A549 (cell line): ENCODE data around the gene CACNA1G. TPM values are rescaled to one million over a fixed set of nuclear protein-coding genes. Genes with fewer than 3 reads are reported as not detected.

ENCODE experiments used
- ATAC-seq, 2 experiments: fragments of 200-7000 bp in 1 of 2; fragments of >200 bp in 1 of 2; cut with Nextera tagmentation in 1 of 2; cut with Tn5 transposase in 1 of 2; 3 replicates each; pipeline versions ENCODE4 v1.8.0 to v1.9.1; 2018 to 2020; ENCODE audit warnings: mild to moderate bottlenecking in 1 of 2, moderate library complexity in 1 of 2
- CTCF ChIA-PET: fragments of 300-600 bp; sonication (Branson Sonifier 250); formaldehyde crosslinking; extraction: SDS; loops from one replicate; lab custom pipeline; 2021; ENCODE audit warnings: antibody characterized with exemption, inconsistent platforms; lab: Yijun Ruan, JAX
- POLR2A ChIA-PET: fragments of 350-600 bp; formaldehyde crosslinking; extraction: SDS; loops from one replicate; lab custom pipeline; 2021; ENCODE audit warnings: antibody characterized with exemption, inconsistent platforms; lab: Yijun Ruan, JAX
- DNase-seq, 2 experiments: peaks; one replicate each; pipeline versions ENCODE4 v3.0.0 to v3.0.0-alpha.2; 2011 to 2016; ENCODE audit warnings: low read depth in 1 of 2, low spot score in 1 of 2
- FAIRE-seq: peaks from 2 replicates; lab custom pipeline; 2011; peaks lifted over from hg19 to GRCh38; lab: Jason Lieb, UNC
- H3K27ac ChIP-seq, 2 experiments: fragments of >200 bp; sonication (Bioruptor Twin); formaldehyde crosslinking; 3 replicates each; pipeline ENCODE4 v1.5.1; 2016 to 2017
- H3K4me1 ChIP-seq: fragments of >200 bp; sonication (Bioruptor Twin); formaldehyde crosslinking; 3 replicates; pipeline ENCODE4 v1.6.1; 2016
- H3K4me2 ChIP-seq: fragments of >200 bp; sonication (Bioruptor Twin); formaldehyde crosslinking; 3 replicates; pipeline ENCODE4 v1.6.1; 2016
- H3K4me3 ChIP-seq: fragments of >200 bp; sonication (Bioruptor Twin); formaldehyde crosslinking; 3 replicates; pipeline ENCODE4 v1.5.1; 2016
- H3K9me3 ChIP-seq: fragments of >200 bp; sonication (Bioruptor Twin); formaldehyde crosslinking; 3 replicates; pipeline ENCODE4 v1.6.1; 2016
- BHLHE40 ChIP-seq: IDR thresholded peaks from 2 replicates; pipeline ENCODE4 v1.6.1; 2012; ENCODE audit warnings: low read depth, low read length, inconsistent platforms
- CEBPB ChIP-seq, 2 experiments: fragments of >200 bp in 1 of 2; sonication (Bioruptor Twin) in 1 of 2; formaldehyde crosslinking in 1 of 2; IDR thresholded peaks; 2 replicates each; pipeline ENCODE4 v1.6.1; 2012 to 2016
- CHD4 ChIP-seq: fragments of 200-600 bp; sonication (generic); IDR thresholded peaks from 2 replicates; pipeline ENCODE4 v1.6.1; 2016; ENCODE audit warnings: antibody characterized with exemption, mild to moderate bottlenecking, borderline replicate concordance
- EHF ChIP-seq: fragments of 250-450 bp; sonication (Bioruptor Pico); IDR thresholded peaks from 2 replicates; pipeline ENCODE4 v1.5.0; 2020; ENCODE audit warnings: mild to moderate bottlenecking
- ESRRA ChIP-seq: fragments of 150-350 bp; IDR thresholded peaks from 2 replicates; pipeline ENCODE4 v1.6.1; 2014; ENCODE audit warnings: mild to moderate bottlenecking, low read length, borderline replicate concordance
- FOXS1 ChIP-seq: fragments of 250-450 bp; sonication (Bioruptor Pico); IDR thresholded peaks from 2 replicates; pipeline ENCODE4 v1.5.0; 2020; ENCODE audit warnings: mild to moderate bottlenecking, moderate library complexity
- HES2 ChIP-seq: fragments of >200 bp; sonication (Bioruptor Twin); formaldehyde crosslinking; IDR thresholded peaks from 2 replicates; pipeline ENCODE4 v1.6.1; 2016
- HEYL ChIP-seq: fragments of 250-450 bp; sonication (Bioruptor Pico); IDR thresholded peaks from 2 replicates; pipeline ENCODE4 v1.8.0; 2021; ENCODE audit warnings: mild to moderate bottlenecking, moderate library complexity
- HMGXB4 ChIP-seq: fragments of 250-450 bp; sonication (Bioruptor Pico); IDR thresholded peaks from 2 replicates; pipeline ENCODE4 v1.5.0; 2021; ENCODE audit warnings: mild to moderate bottlenecking, moderate library complexity, borderline replicate concordance
- HOXB13 ChIP-seq: fragments of 250-450 bp; sonication (Bioruptor Pico); IDR thresholded peaks from 2 replicates; pipeline ENCODE4 v1.5.0; 2020; ENCODE audit warnings: low read depth, mild to moderate bottlenecking, moderate library complexity
- SREBF2 ChIP-seq: fragments of 450-650 bp; IDR thresholded peaks from 2 replicates; pipeline ENCODE4 v1.6.1; 2014; ENCODE audit warnings: mild to moderate bottlenecking, moderate library complexity
- TFCP2L1 ChIP-seq: fragments of 250-450 bp; sonication (Bioruptor Pico); IDR thresholded peaks from 2 replicates; pipeline ENCODE4 v1.5.0; 2021; ENCODE audit warnings: mild to moderate bottlenecking
- USF2 ChIP-seq: fragments of 450-650 bp; IDR thresholded peaks from 2 replicates; pipeline ENCODE4 v1.6.1; 2014; ENCODE audit warnings: antibody characterized with exemption
- ZNF302 ChIP-seq: fragments of 250-450 bp; sonication (Bioruptor Pico); IDR thresholded peaks from 2 replicates; pipeline ENCODE4 v1.9.0; 2021; ENCODE audit warnings: inconsistent platforms, mild to moderate bottlenecking, moderate library complexity
- WGBS: methylation state at CpG from one replicate; pipeline ENCODE4 v1.1.6; 2017; ENCODE audit errors: missing lambda C conversion rate; 5-methylcytosine and 5-hydroxymethylcytosine counted together
- polyA plus RNA-seq, 4 experiments: library from polyadenylated mRNA; depleted of rRNA in 3 of 4; stranded (reverse); fragments of >200 nt; fragmentation: RNase III in 1 of 4; extraction: RNeasy Plus Mini Kit Qiagen cat#74134 plus additional on column Dnase treatment in 1 of 4; gene quantifications; 2 replicates in 3 of 4; 3 replicates in 1 of 4; pipeline ENCODE4 v1.2.3, GENCODE V29; 2011 to 2017
- TF ChIP-seq, protein P1 (sequence below): IDR thresholded peaks from 2 replicates; pipeline ENCODE4 v1.6.1; 2012
- TF ChIP-seq, protein P2 (sequence below): IDR thresholded peaks from 2 replicates; pipeline ENCODE4 v1.6.1; 2012
- TF ChIP-seq, protein P3 (sequence below): IDR thresholded peaks from 2 replicates; pipeline ENCODE4 v1.6.1; 2012; ENCODE audit warnings: low read depth, borderline replicate concordance

The CACNA1G gene
- polyA plus RNA-seq, 2 of the 4 experiments (the other 2 are of a cell fraction), result 4.0 to 8.9 TPM

DNA sequence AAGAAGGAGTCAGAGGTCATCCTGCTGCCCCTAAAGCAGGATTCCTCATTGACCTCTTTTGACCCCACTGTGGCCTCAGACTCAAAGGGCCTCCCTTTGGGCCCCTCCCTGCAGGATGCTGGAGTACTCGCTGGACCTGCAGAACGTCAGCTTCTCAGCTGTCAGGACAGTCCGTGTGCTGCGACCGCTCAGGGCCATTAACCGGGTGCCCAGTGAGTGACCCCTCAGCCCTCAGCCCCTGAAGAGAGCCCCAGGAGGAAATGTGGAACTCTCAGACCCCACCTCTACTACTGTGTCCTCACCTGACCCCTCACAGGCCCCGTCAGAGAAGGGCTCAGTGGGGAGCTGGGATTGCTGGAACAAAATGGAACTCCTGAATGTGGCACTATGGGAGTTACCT lies 9.1 kb downstream of the CACNA1G start:
- WGBS, result 87% methylated on average over 7 of the region's 7 CpGs
- CTCF ChIA-PET, result interaction anchor here (1.0 to 3.0 kb wide), 7 partner anchors 10 to 248 kb away, joined by 3 to 14 read pairs (median 3); no protein-coding TSS in a partner anchor

GRCh38 chr17:50570032-50570431 lies 9.5 kb downstream of the CACNA1G start:
- Histone ChIP-seq H3K4me3 (no peak overlapping the region), H3K4me1 (no peaks in the 10 kb centered on the region), H3K9me3 (no peaks in the 10 kb centered on the region), H3K4me2 (no peak overlapping the region), H3K27ac (no peak overlapping the region)
- no peak for DNase-seq
- WGBS, result 93% methylated on average over 8 of the region's 8 CpGs
- POLR2A ChIA-PET, result interaction anchor here (1.3 kb wide), 1 partner anchor 10 kb away, joined by 4 read pairs; the partner anchor contains the start of gene CACNA1G
- CTCF ChIA-PET, result interaction anchor here (0.7 to 3.0 kb wide), 11 partner anchors 8 to 248 kb away, joined by 3 to 14 read pairs (median 3); no protein-coding TSS in a partner anchor
- no peak for ATAC-seq
- no peak for FAIRE-seq
- no peak for TF ChIP-seq HMGXB4 (CRISPR knock-in tag)
- TF ChIP-seq HOXB13 (CRISPR knock-in tag), result no peak
- no peak for TF ChIP-seq ZNF302 (CRISPR knock-in tag)
- TF ChIP-seq, all 56 proteins: peak for 0

More for the DNA sequence above, 9.1 kb downstream of the CACNA1G start:
- no peak for ATAC-seq
- no peak overlapping the region for H3K4me3 ChIP-seq
- peaks cover 4% of the 10 kb centered on the region; the same call in 1 of the 3 replicates for H3K4me1 ChIP-seq
- no peak overlapping the region for H3K27ac ChIP-seq
- no peak for DNase-seq
- TF ChIP-seq CHD4 (no peak), HES2 (no peak), EHF (CRISPR knock-in tag) (no peak), TFCP2L1 (CRISPR knock-in tag) (no peak), SREBF2 (no peak), ESRRA (no peak), USF2 (no peak), HEYL (CRISPR knock-in tag) (no peak)
- TF ChIP-seq, protein P1, sequence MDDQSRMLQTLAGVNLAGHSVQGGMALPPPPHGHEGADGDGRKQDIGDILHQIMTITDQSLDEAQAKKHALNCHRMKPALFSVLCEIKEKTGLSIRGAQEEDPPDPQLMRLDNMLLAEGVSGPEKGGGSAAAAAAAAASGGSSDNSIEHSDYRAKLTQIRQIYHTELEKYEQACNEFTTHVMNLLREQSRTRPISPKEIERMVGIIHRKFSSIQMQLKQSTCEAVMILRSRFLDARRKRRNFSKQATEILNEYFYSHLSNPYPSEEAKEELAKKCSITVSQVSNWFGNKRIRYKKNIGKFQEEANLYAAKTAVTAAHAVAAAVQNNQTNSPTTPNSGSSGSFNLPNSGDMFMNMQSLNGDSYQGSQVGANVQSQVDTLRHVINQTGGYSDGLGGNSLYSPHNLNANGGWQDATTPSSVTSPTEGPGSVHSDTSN, result no peak
- no peak for FAIRE-seq
- POLR2A ChIA-PET, result interaction anchor here (1.3 kb wide), 1 partner anchor 9 kb away, joined by 4 read pairs; the partner anchor contains the start of gene CACNA1G
- no peaks in the 10 kb centered on the region for H3K9me3 ChIP-seq
- no peak overlapping the region for H3K4me2 ChIP-seq

DNA sequence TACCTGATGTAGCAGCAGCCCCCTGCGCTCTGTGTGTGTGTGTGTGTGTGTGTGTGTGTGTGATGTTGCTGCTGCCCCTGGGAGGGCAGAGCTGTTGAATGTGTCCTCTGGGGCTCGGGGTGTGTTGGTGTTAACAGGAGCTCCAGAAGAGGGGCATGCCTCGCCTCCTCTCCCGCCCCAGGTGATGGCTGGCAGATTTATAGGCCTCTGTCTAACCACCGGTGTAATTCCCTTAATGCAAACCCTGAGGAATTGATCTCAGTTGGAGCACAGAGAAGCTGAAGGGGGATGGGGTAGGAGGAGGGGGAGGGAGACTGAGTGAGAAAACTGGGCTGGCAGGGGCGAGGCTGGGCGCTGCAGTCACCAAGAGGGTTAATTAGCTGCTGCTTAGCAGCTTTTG lies 10.0 kb downstream of the CACNA1G start:
- no peak for TF ChIP-seq CEBPB (IDR thresholded peaks at IDR 0.05)
- no peak for TF ChIP-seq HEYL (CRISPR knock-in tag)
- TF ChIP-seq, protein P2, sequence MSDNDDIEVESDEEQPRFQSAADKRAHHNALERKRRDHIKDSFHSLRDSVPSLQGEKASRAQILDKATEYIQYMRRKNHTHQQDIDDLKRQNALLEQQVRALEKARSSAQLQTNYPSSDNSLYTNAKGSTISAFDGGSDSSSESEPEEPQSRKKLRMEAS, result no peak
- TF ChIP-seq FOXS1 (CRISPR knock-in tag), result no peak
- TF ChIP-seq, protein P3, sequence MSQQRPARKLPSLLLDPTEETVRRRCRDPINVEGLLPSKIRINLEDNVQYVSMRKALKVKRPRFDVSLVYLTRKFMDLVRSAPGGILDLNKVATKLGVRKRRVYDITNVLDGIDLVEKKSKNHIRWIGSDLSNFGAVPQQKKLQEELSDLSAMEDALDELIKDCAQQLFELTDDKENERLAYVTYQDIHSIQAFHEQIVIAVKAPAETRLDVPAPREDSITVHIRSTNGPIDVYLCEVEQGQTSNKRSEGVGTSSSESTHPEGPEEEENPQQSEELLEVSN, result no peak
- no peak for TF ChIP-seq BHLHE40
- CTCF ChIA-PET, result interaction anchor here (0.7 to 3.0 kb wide), 10 partner anchors 9 to 247 kb away, joined by 3 to 14 read pairs (median 3); no protein-coding TSS in a partner anchor
- no peak overlapping the region for H3K4me3 ChIP-seq
- no peak overlapping the region for H3K27ac ChIP-seq
- H3K9me3 ChIP-seq, result no peaks in the 10 kb centered on the region
- WGBS, result 79% methylated on average over 7 of the region's 7 CpGs
- POLR2A ChIA-PET, result interaction anchor here (1.3 kb wide), 1 partner anchor 10 kb away, joined by 4 read pairs; the partner anchor contains the start of gene CACNA1G
- H3K4me2 ChIP-seq, result no peak overlapping the region
- H3K4me1 ChIP-seq, result no peaks in the 10 kb centered on the region
- FAIRE-seq, result no peak
- no peak for ATAC-seq
- DNase-seq, result no peak
